RWPE1 (cell line): ENCODE results near the gene MRPL58.
"Not testable (repeated sequence)": the region's sequence is repeated elsewhere in the genome, so short reads cannot be mapped to it uniquely, and the experiment has no call there.

Experiments used
- CTCF ChIA-PET: fragments of 350-600 bp; sonication (Branson Sonifier 250); formaldehyde crosslinking; extraction: SDS; loops from one replicate; lab custom pipeline; 2021; lab: Yijun Ruan, JAX
- POLR2A ChIA-PET: fragments of 400-600 bp; formaldehyde crosslinking; extraction: SDS; loops from one replicate; lab custom pipeline; 2020; ENCODE audit warnings: antibody characterized with exemption; ENCODE audit not compliant: low non-redundant PET; lab: Yijun Ruan, JAX
- DNase-seq: peaks from one replicate; pipeline ENCODE4 v3.0.0; 2012; ENCODE audit warnings: low spot score
- H3K27ac ChIP-seq: fragments of 450-650 bp; 2 replicates; pipeline ENCODE4 v1.5.1; 2017
- CTCF ChIP-seq: fragments of 450-650 bp; conservative IDR thresholded peaks from 2 replicates; pipeline ENCODE4 v1.5.1; 2017; ENCODE audit warnings: low read depth, mild to moderate bottlenecking

MRPL58 gene

GRCh38 chr17:75033346-75034235 lies 21.1 kb downstream of the MRPL58 start:
- peak overlapping the region; percentile 93 for H3K27ac ChIP-seq
- DNase-seq = peak; percentile 80
- TF ChIP-seq CTCF = no peak; the same call in 1 of the 2 replicates
- CTCF ChIA-PET = interaction anchor here (0.6 to 2.0 kb wide), 3 partner anchors 72 to 200 kb away, joined by 3 to 5 read pairs (median 3); no protein-coding TSS in a partner anchor
- POLR2A ChIA-PET = interaction anchor here (0.6 kb wide), 1 partner anchor 25 kb away, joined by 3 read pairs; no protein-coding TSS in a partner anchor

DNA sequence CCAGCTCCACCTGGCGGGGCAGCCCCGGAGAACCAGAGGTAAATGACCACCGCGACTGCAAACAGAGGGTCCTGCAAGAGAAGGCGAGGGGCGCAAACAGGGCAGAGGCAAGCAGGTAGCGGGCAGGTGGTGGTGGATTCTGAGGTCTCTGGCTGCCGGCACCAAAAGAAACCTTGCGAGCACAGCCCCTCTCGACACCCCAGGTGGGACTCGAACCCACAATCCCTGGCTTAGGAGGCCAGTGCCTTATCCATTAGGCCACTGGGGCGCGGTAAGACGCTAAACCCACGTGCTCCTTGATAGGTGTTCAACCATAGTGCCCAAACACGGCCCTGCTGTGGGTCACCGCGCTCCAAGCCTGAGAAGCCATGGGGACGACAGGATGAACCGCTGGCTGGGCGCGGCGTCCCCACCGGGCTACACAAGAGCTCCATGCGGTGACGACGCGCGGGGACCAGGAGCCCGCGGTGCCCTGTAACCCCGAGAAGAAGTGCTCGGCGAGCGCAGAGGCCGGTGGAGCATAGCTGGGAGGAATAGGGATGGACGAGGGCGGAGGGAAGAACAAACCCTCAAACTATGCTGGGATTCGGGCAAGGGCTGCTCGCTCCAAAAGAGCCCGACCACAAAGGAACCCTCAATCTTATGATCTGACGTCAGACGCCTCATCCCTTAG lies 21.9 kb downstream of the MRPL58 start:
- ChIA-PET POLR2A (interaction anchor here (0.6 kb wide), 1 partner anchor 26 kb away, joined by 3 read pairs; no protein-coding TSS in a partner anchor), CTCF (interaction anchor here (0.6 to 2.0 kb wide), 5 partner anchors 23 to 201 kb away, joined by 3 to 5 read pairs (median 3); no protein-coding TSS in a partner anchor)
- H3K27ac ChIP-seq = peak overlapping the region; percentile 93
- peak; percentile 60 for DNase-seq
- no peak for TF ChIP-seq CTCF

DNA sequence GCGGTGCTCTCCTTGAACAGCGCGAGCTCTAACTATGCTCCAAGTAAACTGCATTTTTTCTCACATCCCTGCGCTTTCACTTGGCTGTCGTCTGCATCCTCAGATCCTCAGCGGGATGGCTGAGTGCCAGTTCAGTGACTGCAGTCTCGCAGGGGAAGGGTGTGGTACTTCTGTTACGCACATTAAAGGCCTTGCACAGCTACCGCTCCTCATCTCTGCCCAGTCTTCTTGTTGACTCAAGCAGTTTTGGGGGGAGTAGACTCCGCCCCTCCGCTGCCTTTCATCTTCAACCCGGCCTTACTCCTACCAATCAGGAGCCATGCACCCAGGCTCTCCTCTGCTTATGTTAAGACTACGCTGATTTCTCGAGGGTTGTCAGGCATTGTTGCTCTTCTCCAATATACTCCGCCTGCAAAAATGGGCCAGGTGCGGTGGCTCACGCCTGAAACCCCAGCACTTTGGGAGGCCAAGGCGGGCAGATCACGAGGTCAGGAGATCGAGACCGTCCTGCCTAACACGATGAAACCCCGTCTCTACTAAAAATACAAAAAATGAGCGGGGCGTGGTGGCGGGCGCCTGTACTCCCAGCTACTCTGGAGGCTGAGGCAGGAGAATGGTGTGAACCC lies 24.3 kb downstream of the MRPL58 start:
- ChIA-PET CTCF (no interaction called here), POLR2A (interaction anchor here (0.6 kb wide), 1 partner anchor 173 kb away, joined by 3 read pairs; no protein-coding TSS in a partner anchor)
- peak overlapping the region; percentile 93 for H3K27ac ChIP-seq
- no peak for TF ChIP-seq CTCF
- peak; percentile 64 for DNase-seq

DNA sequence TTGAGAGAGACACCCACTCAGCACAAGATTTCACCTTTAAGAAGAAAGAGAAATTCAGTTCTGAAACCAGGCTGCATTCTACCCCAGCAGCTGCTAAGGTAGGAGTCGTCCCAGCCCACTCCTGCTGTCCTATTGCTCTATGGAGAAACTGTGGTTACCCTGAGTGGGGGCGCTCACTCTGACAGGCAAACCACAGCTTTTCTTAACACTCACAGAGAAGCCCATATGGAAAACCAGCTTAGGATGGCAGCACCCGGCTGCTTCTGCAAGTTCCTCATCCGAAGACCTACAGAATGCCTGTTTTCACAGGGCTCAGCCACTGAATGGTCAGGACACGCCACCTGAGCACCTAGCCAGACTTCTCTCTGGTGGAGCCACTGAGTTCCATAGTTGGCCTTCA lies 26.8 kb downstream of the MRPL58 start:
- H3K27ac ChIP-seq = no peak overlapping the region
- TF ChIP-seq CTCF = no peak
- DNase-seq = no peak
- ChIA-PET POLR2A (no interaction called here), CTCF (interaction anchor here (1.3 kb wide), 1 partner anchor 133 kb away, joined by 3 read pairs; no protein-coding TSS in a partner anchor)

- POLR2A ChIA-PET = no interaction called here
- CTCF ChIA-PET = interaction anchor here (0.6 kb wide), 1 partner anchor 160 kb away, joined by 3 read pairs; no protein-coding TSS in a partner anchor
- no peak for TF ChIP-seq CTCF
- DNase-seq = no peak
- H3K27ac ChIP-seq = peak overlapping the region; percentile 14; the same call in 1 of the 2 replicates
Observed at GRCh38 chr17:75041656-75042280, 29.3 kb downstream of the MRPL58 start.

DNA sequence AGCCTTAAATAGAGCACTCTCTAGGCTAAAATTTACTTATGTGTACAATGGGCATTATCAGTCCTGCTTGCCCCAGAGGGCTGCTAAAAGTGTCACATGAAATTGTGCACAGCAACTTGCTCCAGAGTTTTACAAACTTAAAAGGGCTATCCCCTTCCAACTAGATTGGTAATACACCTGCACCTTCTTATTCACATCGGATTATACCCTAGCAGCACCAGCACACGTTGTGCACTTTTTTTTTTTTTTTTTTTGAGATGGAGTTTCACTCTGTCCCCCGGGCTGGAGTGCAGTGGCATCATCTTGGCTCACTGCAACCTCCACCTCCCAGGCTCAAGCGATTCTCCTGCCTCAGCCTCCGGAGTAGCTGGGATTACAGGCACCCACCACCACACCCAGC lies 31.3 kb downstream of the MRPL58 start:
- DNase-seq, POLR2A ChIA-PET: not testable (repeated sequence)
- CTCF ChIA-PET = interaction anchor here (0.7 kb wide), 1 partner anchor 884 kb away, joined by 3 read pairs; no protein-coding TSS in a partner anchor

More for the DNA sequence above, 31.3 kb downstream of the MRPL58 start:
- H3K27ac ChIP-seq = not testable (repeated sequence)
